GM21723 (cell line): ENCODE results near the gene EHD2.
"Not testable (repeated sequence)": the region's sequence is repeated elsewhere in the genome, so short reads cannot be mapped to it uniquely, and the experiment has no call there.

Experiments
- ATAC-seq: cut with Tn5 transposase; IDR thresholded peaks from one replicate; pipeline ENCODE4 v1.9.1; 2021; ENCODE audit warnings: mild to moderate bottlenecking, moderate library complexity; ENCODE audit not compliant: unreplicated experiment

EHD2 gene

GRCh38 chr19:47745010-47745901 lies 32.0 kb downstream of the EHD2 start, which contains the start of gene NOP53:
Gene NOP53, plus strand, starts transcription at chr19:47745546. Its CDS starts 14 bp downstream, at chr19:47745560.
- peak; percentile 65 for ATAC-seq

- not testable (repeated sequence) for ATAC-seq
Measured at GRCh38 chr19:47746129-47746528, 32.9 kb downstream of the EHD2 start.

GRCh38 chr19:47749326-47749725 lies 36.1 kb downstream of the EHD2 start:
- ATAC-seq, result no peak

DNA sequence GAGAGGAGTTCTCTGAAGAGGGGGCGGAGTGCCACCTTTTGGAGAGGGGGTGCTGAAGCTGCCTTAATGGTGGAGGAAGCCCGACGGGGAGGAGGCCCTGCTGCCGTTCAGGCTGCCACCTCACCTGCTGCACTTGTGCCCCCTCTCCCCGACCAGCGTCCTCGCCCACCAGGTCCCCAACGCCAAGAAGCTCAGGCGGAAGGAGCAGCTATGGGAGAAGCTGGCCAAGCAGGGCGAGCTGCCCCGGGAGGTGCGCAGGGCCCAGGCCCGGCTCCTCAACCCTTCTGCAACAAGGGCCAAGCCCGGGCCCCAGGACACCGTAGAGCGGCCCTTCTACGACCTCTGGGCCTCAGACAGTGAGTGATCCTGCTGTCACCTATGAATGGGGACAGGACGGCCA lies 37.5 kb downstream of the EHD2 start:
- no peak for ATAC-seq

DNA sequence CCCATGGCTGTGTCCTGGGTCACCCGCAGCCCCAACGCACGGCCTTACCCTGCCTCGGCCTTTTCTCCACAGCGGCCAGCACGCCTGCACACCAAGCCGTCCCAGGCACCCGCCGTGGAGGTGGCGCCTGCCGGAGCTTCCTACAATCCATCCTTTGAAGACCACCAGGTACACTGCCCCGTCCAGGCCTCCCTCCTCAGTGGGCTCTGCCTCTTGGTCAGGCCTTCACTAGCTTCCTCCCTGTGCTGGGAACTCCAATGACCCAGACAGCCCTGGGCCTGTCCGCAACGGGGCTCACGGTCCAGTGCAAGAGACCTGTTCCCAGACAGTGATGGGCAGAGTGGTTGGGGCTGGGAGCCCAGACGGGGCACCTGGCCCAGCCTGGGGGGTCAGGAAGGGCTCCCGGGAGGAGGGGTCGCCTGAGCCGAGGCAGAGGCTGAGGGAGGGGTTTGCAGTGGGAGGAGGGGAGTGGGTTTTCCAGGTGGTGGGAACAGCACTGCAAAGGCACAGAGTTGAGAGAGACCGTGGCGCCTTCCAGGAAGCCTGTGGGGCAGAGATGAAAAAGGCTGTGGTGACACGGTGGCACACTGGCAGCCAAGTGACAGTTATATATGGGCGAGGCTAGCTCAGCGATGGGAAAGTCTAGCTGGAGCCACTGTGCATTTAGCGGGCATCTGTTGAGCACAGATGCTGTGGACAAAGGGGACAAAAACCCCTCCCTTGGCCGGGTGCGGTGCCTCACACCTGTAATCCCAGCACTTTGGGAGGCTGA lies 39.4 kb downstream of the EHD2 start:
- ATAC-seq, result no peak

- no peak for ATAC-seq
Measured at GRCh38 chr19:47754206-47755064, 41.2 kb downstream of the EHD2 start.

GRCh38 chr19:47755065-47755761 lies 42.0 kb downstream of the EHD2 start:
- no peak for ATAC-seq

DNA sequence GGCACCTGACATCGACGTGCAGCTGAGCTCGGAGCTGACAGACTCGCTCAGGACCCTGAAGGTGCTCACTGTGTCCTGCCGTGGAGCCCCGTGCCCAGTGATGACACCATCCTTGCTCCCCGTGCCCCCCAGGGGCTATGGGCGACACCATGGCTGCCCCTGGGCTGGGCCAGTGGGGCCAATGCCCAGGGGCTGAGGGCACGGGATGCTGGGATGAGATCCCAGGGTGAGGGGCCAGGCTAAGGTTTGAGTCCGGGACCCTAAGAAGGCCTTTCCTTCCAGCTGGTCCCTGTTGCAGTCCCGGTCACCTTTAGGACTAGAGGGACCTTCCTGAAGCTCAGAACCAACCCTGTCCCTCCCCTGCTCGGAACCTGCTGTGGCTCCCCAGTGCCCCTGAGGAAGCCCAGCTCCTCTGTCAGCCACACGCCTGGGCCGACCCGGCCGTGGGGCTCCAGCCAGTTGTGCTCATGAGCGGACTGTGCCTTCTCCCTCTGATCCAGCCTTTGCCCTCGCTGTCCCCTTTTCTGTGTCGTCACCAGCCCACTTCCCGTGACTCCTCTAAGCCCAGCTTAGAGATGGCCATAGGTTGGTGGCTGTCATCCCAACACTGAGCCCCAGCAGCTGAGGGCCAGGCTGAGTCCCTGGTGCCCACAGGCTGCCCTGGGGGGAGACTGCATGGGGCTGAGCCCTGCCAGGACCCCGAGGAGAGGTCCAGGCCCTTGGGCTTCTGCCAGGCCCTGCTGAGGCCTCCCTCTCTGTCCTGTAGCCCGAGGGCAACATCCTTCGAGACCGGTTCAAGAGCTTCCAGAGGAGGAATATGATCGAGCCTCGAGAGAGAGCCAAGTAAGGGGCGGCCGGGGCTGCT lies 42.8 kb downstream of the EHD2 start:
- ATAC-seq, result no peak

DNA sequence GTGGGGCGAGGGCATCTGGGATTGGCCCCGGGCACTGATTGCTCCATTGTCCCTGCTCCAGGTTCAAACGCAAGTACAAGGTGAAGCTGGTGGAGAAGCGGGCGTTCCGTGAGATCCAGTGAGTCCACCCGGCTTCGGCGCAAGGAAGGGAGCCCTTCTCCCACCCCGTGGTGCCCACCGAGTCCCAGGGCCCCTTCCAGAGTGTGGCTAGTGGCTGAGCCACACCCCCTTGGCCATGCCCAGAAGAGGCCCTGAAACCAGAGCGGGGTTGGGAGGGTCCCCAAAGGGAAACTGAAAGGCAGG lies 43.4 kb downstream of the EHD2 start:
- ATAC-seq, result no peak

DNA sequence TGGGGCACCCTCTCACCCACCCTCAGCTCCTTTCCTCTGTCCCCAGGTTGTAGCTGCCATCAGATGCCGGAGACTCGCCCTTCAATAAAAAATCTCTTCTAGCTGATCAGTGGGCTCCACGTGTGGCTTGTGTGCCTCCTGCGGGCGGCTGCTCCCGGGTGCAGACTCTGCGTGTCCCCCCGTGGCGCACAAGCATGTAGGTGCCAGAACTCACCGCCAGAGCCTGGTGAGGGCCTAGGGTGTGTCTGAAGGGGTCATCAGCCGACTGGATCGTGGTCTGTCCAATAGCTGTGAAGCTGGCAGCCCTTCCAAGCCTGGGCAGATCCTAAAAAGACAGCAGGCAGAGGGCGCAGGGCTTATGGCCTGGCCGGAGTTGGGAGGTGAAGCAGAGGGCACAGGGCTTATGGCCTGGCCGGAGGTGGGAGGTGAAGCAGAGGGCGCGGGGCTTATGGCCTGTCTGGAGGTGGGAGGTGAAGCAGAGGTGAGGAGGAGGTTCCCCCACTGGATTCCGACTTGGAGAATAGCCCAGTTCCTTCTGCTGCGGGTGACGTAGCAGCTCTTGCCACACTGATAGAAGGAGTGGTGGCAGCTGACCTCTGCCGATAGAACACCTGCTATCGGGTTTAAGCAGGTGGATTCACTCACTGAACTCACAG lies 43.9 kb downstream of the EHD2 start:
- no peak for ATAC-seq

GRCh38 chr19:47757617-47758442 lies 44.6 kb downstream of the EHD2 start:
- no peak for ATAC-seq

- no peak for ATAC-seq
Measured at GRCh38 chr19:47758443-47758804, 45.2 kb downstream of the EHD2 start.

- no peak for ATAC-seq
Measured at GRCh38 chr19:47760632-47760999, 47.4 kb downstream of the EHD2 start.

DNA sequence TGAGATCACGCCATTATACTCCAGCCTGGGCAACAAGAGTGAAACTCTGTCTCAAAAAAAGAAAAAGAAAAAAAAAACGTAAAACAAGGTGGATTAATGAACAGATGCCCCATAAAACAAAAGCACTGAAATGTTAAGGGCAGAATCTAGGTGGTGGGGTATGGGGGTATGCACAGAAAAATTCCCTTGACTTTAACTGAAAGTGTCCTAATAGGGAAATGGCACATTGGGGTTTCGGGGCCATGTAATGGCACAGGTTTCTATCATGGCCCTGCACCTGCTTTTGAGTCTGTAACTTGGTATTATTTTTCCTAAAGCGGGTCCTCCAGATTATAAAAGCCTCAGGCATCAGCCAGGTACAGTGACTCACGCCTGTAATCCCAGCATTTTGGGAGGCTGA lies 48.3 kb downstream of the EHD2 start:
- ATAC-seq, result no peak

DNA sequence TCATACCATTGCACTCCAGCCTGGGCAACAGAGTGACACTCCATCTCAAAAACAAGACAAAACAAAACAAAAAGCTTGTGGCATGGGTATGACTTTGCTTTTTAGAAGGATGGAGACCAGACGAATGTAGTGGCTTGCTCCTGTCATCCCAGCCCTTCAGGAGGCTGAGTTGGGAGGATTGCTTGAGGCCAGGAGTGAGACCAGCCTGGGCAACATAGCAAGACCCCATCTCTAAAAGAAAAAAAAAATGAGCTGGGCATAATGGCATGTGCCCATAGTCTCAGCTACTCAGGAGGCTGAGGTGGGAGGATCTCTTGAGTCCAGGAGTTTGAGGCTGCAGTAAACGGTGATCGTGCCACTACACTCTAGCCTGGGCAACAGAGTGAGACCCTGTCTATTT lies 48.9 kb downstream of the EHD2 start:
- no peak for ATAC-seq

DNA sequence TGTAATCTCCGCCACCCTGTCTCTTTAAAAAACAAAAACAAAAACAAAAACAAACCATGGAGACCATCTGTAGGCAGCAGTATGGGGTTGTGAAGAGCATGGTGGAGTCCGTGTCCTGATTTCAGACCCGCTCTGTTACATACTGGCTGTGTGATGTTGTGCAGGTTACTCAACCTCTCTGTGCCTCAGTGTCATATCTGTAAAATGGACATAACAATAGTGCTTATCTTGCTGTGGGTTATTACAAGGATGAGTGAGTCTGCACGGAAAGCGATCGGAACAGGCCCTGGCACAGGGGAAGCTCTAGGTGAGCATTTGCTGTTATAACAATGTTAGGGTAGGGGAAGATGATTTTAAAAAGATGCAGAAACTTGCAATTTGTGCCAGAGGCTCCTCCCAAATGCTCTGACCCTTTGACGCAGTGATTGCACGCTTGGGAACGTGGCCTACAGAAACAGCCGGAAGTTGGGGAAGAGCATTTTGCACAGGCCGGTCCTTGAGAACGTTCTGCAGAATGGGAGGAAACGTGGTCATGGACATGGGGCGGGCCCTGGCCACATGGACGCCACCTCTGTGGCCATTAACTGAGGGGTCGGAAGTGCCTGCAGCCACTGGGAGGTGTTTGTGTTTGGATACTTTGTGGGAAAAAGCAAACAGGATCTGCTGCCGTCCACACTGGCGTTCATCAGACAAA lies 49.5 kb downstream of the EHD2 start:
- ATAC-seq, result no peak

GRCh38 chr19:47764705-47765104 lies 51.5 kb downstream of the EHD2 start:
- ATAC-seq, result not testable (repeated sequence)
